C1 segment of cervical spinal cord (tissue), 14 donors: Measurements from ENCODE around the gene MAEA.
"Not testable (repeated sequence)": the region's sequence is repeated elsewhere in the genome, so short reads cannot be mapped to it uniquely, and the experiment has no call there.

Experiments
- DNase-seq, 14 donors: peaks; one replicate each; lab custom pipeline; 2025; lab: John Stamatoyannopoulos, UW

Gene MAEA

DNA sequence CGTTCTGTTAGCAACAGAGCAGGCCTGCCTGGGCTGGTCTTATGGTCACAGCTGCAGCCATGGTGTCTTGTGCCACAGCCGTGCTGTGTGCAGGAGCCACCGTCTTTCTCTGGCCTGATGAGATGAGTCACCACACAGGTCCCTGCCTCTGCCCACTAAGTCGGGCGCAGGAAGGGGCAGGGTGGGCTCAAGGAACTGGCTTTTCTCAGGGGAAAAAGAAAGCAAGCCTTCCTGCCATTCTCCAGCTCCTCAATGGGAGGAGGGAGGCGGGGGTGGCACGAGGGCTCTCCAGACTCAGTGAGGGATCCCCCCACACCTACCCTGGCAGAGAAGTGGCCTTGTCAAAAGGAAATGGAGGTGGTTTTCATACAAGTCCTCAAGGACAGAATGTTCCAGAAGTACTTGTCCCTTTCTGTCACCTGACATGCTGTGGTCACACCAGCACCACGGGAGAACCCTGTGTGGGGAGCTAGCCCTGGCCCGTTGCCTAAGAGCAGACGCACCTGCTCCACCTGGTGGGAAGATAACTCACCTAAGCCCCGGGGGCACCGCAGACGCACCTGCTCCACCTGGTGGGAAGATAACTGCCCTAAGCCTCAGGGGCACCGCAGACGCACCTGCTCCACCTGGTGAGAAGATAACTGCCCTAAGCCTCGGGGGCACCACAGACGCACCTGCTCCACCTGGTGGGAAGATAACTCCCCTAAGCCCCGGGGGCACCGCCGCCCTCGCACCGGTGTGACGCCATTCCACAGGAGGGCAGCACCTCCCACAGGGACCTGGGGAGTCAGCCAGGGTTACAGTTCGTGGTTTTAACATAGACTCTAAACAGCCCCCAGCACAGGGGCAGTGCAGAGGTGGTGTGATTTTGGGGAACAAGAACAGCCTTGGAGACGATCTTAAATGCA, 75.8 kb downstream of the MAEA start:
- no peak for DNase-seq

DNA sequence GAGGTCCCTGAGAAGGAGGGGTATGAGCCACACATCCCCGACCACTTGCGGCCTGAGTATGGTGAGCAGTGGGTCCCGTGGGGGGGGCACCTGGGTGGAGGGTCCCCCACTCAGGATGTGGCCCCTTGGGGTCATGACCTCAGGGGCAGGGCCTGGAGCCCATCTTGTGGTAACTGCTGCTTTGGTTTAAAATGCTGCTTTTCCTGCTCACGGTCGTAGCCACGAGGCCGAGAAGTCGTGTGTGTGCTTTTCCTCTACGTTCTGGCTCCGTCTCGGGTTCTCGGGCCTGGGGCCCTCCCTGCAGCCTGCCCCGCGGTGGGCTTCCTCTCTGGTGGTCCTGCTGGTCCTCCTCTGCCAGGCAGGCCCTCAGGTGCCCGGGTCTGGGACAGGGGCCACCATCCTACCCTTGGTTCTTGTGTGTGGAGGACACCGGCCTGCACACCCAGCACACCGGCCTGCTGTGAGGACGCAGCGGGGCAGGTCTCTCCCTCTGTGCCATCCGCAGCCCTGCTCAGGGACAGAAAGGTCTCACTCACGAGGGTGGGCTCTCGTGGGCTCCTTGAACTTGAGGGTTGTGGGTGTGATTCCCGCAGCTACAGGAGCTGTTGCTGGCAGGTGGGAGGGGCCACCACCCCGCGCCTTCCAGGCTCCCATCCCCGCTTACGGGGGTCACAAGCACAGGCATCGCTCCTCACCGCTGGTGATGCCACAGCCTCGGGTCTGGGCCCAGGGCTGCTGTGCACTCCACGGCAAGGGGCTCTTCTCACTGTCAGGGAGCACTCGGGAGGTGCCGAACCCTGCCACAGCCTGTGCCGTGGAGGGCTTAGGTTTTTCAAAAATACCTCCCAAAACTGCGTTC, 76.9 kb downstream of the MAEA start:
- DNase-seq: no peak

DNA sequence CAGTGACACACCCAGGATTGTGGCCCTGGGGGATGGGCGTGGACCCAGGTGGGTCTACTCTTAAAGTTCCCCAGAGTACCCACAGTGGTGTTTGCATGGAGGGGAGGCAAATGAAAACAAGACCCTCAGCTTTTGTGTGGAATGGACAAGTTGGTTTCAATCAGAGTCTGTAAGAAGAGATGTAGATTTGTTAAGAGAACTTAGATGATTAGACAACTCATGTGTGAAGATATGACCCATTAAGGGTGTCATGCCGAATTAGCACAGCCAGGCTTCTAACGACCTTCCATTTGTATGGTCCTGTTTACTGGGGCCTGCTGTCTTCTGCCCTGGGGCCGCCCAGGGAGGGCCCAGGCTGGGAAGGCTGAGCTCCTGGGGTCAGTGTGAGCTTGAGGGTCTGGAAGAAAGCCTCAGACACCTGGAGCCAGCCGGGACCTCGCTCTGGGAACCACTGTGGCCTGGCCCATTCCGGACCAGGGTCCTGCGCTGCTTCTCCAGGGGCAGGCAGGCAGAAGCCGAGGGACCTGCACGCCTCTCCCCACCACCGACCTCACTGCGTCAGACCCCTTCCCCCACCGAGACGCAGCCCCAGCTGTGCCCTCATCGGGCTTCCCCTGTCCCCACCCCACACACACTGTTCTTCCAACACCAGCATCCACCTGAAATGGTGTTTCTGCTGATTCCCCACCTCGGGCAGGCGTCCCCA, 77.7 kb downstream of the MAEA start:
- DNase-seq: no peak

DNA sequence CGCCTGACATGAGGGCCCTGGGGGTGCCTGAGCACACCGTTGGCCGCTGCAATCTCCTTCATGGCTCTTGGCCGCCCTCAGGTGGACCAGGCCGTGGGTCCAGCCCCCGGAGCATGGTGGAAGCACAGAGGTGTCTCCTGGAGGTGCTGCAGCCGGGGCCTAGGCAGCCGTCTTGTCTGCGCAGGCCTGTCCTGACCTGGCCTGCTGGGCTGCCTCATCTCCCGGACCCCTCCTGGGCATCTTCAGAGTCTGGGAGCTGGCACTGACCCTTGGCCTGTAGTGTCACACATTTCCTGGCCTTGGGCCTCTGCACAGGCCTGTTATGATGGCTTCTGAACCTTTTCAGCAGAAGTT, 78.2 kb downstream of the MAEA start:
- DNase-seq: no peak

DNA sequence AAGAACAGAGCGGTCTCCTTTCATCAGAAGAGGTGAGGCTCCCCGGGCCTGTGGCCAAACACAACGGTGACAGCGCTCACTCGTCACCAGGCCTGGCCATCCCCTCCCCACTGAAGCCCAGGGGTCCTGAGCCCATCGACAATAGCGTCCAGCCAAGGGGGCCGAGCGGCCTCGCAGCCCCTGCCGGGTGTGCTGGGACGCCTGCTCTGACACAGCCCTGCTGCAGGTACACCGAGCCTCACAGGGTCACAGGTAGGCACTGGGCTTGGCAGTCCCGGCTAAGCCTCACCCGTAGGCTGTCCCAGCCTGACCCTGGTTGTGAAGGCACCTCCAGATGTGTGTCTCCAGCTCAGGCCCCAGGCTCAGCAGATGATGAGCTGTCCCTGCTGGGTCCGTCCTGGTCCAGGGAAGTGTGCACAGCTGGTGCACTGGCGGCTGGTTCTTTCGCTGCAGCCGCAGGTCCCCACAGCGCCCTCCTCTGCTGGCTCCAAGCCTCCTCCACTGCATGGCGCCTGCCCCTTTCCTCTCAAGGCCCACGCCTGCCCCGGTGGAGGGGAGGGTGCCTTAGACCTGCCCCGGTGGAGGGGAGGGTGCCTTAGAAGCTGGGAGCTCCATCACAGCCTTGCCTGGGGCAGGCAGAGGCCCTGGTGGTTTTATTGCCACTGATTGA, 78.9 kb downstream of the MAEA start:
- no peak for DNase-seq

DNA sequence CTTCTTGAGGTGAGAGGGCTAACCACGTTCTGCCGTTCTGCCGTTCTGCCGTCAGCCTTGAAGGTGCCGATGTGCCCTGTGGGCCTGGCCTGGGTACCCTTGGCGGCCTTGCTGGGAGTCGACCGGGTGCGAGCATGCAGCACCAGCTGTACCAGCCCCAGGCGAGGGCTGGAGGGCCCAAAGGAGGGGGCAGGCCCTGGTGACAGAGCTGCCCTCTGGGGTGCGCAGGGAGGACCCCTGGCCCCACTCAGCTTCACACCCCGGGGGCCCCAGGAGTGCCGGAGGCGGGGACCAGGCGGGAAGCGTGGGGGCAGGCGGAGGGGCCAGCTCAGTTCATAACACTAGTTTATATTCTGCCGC, 79.4 kb downstream of the MAEA start:
- DNase-seq: no peak

DNA sequence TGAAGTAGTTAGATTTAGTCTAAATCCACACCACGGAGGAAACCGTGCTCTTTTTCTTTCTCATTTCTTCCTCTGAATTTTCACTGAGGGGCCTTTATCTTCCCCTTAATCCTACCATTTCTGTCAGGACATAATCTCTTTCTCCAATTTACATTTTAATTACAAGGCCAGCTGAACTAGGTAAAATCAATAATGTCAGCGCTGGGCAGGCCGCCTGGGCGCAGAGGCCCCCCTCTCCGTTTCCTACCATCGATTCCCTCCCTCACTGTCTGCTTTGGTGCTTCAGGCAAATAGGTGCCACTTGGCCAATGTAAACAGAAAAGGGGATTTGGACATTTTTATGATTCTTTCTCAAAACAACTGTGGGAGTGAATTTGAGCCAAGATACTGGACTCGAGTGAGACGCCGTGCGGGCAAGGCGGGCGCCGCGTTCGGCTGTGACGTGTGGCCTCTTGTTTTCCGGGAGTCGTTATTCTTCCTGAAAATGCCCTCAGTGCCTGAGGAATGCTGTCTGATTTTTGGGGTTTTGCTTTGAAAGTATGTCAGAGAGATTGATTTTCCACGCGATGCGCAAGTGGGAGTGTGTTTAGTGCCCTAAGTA, 79.9 kb downstream of the MAEA start:
- DNase-seq: no peak

DNA sequence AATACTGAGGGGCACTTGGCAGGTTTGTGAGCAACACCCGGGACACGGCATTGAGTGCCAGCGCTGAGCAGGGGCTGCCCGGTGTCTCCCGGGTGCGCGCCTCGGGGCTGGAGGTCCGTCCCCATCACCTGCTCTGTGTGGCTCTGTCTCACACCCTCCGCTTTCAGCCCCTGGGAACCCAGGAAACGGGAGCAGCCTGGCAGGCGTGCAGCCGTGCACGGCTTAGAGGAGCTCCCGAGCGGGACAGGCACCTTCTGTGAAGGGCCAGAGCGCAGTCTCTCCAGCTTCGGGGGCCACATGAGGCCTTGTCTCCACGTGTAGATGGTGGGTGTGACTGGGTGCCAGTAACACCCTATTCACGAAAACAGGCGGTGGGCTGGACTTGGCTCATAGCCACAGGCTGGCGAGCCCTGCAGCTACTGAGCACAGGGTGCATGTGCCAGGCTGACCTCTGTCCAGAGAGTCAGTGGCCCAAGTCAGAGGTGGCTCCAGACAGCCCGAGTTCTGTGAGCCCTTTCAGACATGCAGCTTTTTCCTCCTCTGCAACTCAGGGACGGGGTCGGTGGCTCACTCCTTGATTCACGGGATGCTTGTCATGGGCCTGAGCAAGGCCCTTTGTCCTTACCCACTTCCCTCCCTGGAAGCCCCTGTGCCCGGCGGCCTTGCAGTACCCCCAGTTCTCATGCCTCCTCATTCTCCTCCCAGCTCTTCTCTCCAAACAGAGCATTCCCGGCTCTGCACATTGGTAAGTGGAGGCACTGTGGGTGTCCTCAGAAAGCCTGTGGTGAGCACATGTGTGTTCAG, 80.8 kb downstream of the MAEA start:
- DNase-seq: peak in 1 of 14 donors; percentile 36

DNA sequence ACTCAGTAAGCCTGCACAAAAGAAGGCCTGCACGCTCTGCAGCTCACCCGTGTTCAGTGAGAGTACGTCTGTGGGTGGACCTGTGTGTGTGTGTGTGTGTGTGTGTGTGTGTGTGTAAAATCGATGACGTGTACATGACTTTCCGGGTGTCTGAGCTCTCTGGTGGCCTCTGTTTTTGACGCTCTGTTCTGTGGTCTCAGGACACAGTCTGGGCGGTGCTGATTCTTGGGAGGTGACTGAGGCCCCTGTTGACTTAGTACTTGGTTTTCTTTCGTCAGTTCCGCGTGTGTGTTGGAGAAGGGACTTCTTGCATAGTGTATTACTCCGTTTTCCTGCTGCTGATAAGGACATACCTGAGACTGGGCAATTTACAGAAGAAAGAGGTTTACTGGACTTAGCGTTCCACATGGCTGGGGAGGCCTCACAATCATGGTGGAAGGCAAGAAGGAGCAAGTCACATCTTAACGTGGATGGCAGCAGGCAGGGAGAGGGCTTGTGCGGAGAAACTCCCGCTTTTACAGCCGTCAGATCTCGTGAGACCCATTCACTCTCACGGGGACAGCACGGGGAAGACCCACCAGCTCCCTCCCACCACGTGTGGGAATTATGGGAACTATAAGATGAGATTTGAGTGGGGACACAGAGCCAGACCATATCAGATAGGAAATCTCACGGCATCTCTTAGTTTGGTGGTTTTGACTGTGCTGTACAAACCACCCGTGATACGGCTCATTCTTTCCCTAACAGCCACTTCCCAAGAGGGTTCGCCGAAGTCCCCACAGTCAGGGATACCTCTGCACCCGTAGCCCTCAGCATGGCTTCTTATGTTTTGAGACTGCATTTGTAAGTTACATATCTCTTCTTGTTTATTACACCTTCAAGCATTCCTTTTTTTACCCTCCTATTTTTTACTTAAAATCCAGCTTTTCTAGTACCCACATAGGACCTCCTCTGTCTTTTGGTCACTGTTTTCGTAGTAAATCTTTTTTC, 81.8 kb downstream of the MAEA start:
- no peak for DNase-seq

DNA sequence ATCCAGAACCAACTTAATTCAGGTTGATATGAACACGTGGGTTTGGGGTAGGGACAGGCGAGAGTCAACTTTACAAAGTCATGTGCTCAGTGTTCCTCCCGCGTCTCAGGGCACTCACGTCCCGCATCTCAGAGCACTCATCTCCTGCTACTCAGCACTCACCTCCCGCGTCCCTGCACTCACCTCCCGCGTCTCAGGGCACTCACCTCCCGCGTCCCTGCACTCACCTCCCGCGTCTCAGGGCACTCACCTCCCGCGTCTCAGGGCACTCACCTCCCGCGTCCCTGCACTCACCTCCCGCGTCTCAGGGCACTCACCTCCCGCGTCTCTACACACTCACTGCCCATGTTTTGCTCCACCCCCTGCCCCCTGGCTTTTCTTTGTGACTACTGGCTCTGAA, 82.9 kb downstream of the MAEA start:
- not testable (repeated sequence) for DNase-seq

DNA sequence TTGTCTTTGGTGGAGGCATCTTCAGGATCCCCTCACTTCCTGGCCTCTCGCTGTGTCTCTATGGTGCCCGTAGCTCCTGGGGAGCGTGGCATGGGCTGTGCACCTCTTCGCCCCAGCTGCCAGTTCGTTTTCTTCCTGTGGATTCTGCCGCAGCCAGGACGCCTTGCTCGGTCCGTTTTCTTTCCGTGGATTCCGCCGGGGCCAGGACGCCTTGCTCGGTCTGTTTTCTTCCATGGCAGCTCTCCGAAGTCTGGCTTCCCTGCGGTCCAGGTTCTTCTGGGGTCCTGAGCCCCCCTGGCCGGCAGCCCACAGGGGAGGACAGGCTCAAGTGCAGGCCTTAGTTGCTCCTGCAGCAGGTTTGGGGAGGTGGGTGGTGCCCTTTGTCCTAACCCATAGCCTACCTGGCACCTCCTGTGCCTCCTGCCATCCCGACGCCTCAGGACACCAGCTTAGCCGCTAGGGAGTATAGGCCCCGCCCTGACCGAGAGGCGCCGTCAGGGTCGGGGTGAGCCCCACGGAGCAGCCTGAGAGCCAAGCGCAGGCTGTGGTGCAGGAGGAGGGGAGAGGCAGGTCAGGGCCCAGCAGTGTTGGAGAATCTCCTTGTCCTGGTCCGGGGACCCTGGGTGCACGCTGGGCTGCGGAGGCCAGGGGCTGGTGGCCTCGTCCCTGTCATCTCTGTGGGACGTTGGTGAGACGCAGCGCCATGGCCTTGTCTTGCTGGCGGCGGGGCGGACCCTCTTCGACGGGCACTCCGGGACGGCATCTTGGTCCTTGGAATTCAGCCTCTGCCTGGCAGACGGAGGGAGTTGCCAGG, 84.4 kb downstream of the MAEA start:
- no peak for DNase-seq

DNA sequence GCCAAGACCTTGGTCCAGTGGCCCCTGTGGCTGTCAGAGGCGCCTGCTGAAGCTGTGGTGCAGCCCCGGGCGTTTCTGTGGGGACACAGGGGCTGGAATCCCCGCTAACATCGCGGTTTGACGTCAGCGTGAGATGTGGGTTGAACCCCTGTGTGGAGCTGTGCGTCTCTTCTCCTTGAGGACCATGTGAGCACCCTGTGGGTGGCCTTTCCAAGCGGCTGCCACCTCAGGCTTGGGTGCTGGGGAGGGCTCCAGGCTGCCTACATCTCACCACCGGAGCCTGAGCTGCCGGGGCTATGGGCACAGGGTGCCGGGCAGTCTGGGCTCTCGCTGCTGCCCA, 85.0 kb downstream of the MAEA start:
- no peak for DNase-seq

DNA sequence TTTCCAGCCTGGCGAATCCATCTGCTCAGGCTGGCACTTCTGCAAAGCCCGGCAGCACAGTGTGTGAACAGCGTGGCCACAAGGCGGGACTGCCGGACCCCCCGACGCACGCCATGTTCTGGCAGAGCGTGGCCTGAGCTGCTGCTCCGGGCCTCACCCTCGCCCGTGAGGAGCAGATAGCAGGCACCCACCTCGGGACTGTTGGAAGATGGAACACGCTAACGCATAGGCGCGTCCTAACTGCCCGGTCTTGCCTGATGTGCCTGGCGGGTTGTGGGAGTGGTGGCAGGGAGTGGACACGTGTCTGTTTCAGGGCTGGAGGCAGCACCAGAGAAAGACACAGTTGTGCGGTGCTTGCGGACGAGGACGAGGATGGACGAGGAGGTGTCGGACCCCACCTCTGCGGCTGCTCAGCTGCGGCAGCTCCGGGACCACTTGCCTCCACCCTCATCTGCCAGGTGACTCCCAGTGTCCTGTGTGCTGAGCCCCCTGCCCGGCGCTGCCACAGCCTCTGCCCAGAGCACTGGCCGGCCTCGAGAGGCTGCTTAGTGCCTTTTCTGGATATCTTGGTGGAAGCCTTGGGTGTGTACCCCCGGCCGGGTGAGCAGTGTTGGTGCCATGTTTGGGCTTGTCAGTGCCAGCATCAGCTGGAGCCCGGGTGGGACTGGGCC, 85.5 kb downstream of the MAEA start:
- no peak for DNase-seq

DNA sequence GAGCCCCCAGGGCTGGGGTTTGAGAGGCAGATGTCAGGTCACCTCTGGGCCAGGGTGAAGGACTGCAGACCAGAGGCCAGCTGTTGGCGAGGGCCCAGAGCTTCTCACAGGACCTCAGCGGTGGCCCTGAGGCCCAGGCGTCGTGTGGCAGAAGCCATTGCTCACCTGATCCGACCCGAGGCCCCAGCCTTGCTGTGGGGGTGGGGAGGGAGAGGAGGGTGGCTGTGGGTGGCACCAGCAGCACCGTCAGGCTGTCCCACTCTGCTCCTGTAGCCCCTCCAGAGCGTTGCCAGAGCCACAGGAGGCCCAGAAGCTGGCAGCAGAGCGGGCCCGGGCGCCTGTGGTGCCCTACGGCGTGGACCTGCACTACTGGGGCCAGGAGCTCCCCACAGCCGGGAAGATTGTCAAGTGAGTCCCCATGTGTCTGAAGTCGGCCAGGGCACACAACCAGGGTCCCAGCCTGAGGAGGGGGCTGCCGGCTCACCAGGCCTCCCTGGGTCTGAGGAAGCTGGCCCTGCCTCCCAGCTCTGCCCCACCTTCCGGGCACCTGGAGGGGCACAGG, 86.2 kb downstream of the MAEA start:
- DNase-seq: no peak

DNA sequence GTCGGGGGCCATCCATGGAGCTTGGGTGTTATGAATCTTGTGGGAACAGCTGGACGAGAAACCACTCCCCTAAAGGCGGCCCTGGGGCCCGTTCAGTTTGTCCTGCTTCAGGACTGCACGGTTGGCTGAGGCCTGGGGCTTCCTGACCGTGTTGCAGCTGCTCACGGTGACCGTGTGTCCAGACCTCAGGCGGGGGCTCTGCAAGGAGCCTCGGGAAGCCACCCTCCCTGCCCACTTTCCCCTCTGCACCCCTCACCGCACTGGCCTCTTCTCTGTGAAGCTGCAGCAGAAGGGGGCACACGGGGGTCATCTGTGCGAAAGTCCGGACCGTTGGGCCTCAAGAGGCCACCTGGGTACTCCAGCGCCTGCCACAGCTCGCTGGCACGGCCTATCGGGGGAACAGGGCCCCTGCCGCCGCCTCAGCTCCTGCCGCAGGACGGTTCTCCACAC, 86.7 kb downstream of the MAEA start:
- no peak for DNase-seq

DNA sequence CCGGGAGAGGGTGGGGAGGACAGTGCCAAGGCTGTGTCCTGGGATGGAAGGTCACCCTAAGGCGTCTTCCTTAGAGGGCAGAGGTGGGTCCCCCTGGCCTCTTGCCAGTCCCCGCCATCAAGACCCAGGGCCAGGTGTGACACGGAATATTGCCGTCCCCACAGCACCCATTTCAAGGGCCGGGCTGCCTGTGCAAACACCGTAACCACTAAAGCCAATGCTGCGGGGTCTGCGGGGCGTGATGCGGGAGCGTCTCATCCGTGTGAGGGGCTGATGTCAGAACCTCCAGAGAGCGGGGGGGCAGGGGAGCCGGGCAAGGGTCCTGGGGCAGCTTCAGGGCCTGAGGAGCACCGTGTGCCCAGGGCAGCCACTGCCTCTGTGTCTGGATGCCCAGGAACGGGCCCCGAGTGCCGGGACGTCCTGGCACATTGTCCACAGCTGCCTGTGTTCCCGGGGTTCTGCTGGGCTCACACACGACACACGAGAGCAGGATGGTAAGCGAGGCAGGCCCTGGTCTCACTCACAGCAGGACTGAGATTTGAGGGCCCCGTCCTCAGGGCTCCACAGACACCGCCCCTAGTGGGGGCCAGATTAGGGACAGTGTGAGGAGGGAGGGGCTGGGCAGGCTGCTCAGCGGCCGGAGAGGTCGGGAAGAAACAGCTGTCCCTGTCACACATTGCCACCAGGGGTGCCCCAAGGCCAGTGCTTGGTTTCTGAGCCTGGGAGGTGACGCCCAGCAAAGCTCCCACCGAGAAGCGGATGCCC, 87.3 kb downstream of the MAEA start:
- DNase-seq: no peak
